Liver (tissue), 9 donors: ENCODE data around the gene TLE4. TPM values are rescaled to one million over a fixed set of nuclear protein-coding genes. Genes with fewer than 3 reads are reported as not detected.

Experiments
- DNase-seq: peaks from one replicate; pipeline ENCODE4 v3.0.0-alpha.2; 2017; ENCODE audit warnings: low spot score
- H3K27ac ChIP-seq, 2 donors: one replicate each; pipeline ENCODE4 v1.7.0; 2013; ENCODE audit warnings: inconsistent platforms in 2 of 2, low read length in 2 of 2, control low read depth in 1 of 2, low read depth in 1 of 2, mild to moderate bottlenecking in 1 of 2
- H3K27me3 ChIP-seq, 4 donors: one replicate each; pipeline versions ENCODE4 v1.6.1 to v1.7.0; 2013; ENCODE audit warnings: low read length in 3 of 4, inconsistent platforms in 1 of 4, mild to moderate bottlenecking in 1 of 4, moderate library complexity in 1 of 4; ENCODE audit not compliant: control insufficient read depth in 4 of 4, insufficient read depth in 4 of 4
- H3K36me3 ChIP-seq, 4 donors: one replicate each; pipeline versions ENCODE4 v1.6.1 to v1.7.0; 2013; ENCODE audit warnings: low read length in 3 of 4, mild to moderate bottlenecking in 3 of 4, low read depth in 1 of 4, moderate library complexity in 1 of 4; ENCODE audit not compliant: control insufficient read depth in 4 of 4, insufficient read depth in 3 of 4
- H3K4me1 ChIP-seq, 4 donors: one replicate each; pipeline versions ENCODE4 v1.6.1 to v1.7.0; 2013; ENCODE audit warnings: low read length in 3 of 4, mild to moderate bottlenecking in 3 of 4, moderate library complexity in 1 of 4; ENCODE audit not compliant: control insufficient read depth in 4 of 4, insufficient read depth in 4 of 4
- H3K4me3 ChIP-seq, 3 donors: one replicate each; pipeline versions ENCODE4 v1.6.1 to v1.7.0; 2013; ENCODE audit warnings: low read length in 3 of 3, control low read depth in 1 of 3, low read depth in 1 of 3, mild to moderate bottlenecking in 1 of 3
- H3K9ac ChIP-seq, 2 donors: one replicate each; pipeline ENCODE4 v1.7.0; 2013; ENCODE audit warnings: low read length in 2 of 2, mild to moderate bottlenecking in 2 of 2, moderate library complexity in 2 of 2, control low read depth in 1 of 2, low read depth in 1 of 2
- H3K9me3 ChIP-seq, 4 donors: one replicate each; pipeline versions ENCODE4 v1.6.1 to v1.7.0; 2013; ENCODE audit warnings: low read length in 3 of 4; ENCODE audit not compliant: control insufficient read depth in 4 of 4
- ATF3 ChIP-seq: IDR thresholded peaks from 2 replicates; pipeline ENCODE4 v1.6.1; 2016; ENCODE audit warnings: antibody characterized with exemption
- CTCF ChIP-seq: fragments of 150-350 bp; IDR thresholded peaks from 2 replicates; pipeline ENCODE4 v1.5.1; 2017; ENCODE audit warnings: improper control_type of control experiment, low read depth, low read length; ENCODE audit not compliant: missing input control
- EGR1 ChIP-seq, 2 donors: IDR thresholded peaks; 2 replicates each; pipeline ENCODE4 v1.6.1; 2016 to 2018; ENCODE audit warnings: antibody characterized with exemption in 2 of 2, low read depth in 2 of 2
- FOXA1 ChIP-seq: IDR thresholded peaks from 2 replicates; pipeline ENCODE4 v1.6.1; 2016; ENCODE audit warnings: antibody characterized with exemption
- JUND ChIP-seq, 2 donors: IDR thresholded peaks; 2 replicates each; pipeline ENCODE4 v1.6.1; 2016; ENCODE audit warnings: antibody characterized with exemption in 2 of 2
- MAX ChIP-seq: IDR thresholded peaks from 2 replicates; pipeline ENCODE4 v1.6.1; 2016; ENCODE audit warnings: antibody characterized with exemption
- NR2F2 ChIP-seq: IDR thresholded peaks from 2 replicates; pipeline ENCODE4 v1.6.1; 2016; ENCODE audit warnings: antibody characterized with exemption
- RAD21 ChIP-seq, 2 donors: IDR thresholded peaks; 2 replicates each; pipeline ENCODE4 v1.6.1; 2016; ENCODE audit warnings: antibody characterized with exemption in 2 of 2, mild to moderate bottlenecking in 2 of 2
- REST ChIP-seq: IDR thresholded peaks from 2 replicates; pipeline ENCODE4 v1.6.1; 2016; ENCODE audit warnings: antibody characterized with exemption, mild to moderate bottlenecking
- RXRA ChIP-seq, 2 donors: IDR thresholded peaks; 2 replicates each; pipeline ENCODE4 v1.6.1; 2017 to 2018; ENCODE audit warnings: antibody characterized with exemption in 2 of 2, mild to moderate bottlenecking in 1 of 2
- SP1 ChIP-seq: IDR thresholded peaks from 2 replicates; pipeline ENCODE4 v1.6.1; 2018; ENCODE audit warnings: antibody characterized with exemption, mild to moderate bottlenecking
- TAF1 ChIP-seq: conservative IDR thresholded peaks from 2 replicates; pipeline ENCODE4 v1.6.1; 2016; ENCODE audit warnings: antibody characterized with exemption, mild to moderate bottlenecking
- YY1 ChIP-seq: IDR thresholded peaks from 2 replicates; pipeline ENCODE4 v1.6.1; 2016; ENCODE audit warnings: antibody characterized with exemption, mild to moderate bottlenecking
- ZBTB33 ChIP-seq: IDR thresholded peaks from 2 replicates; pipeline ENCODE4 v1.6.1; 2016; ENCODE audit warnings: antibody characterized with exemption
- WGBS: extraction: QIAGEN DNeasy Blood & Tissue Kit; methylation state at CpG from one replicate; pipeline ENCODE4 v1.1.7; 2013; 5-methylcytosine and 5-hydroxymethylcytosine counted together
- polyA plus RNA-seq, 2 donors: library from polyadenylated mRNA; stranded (reverse) in 1 of 2; unstranded in 1 of 2; fragments of 200-250 nt in 1 of 2; fragments of >200 nt in 1 of 2; fragmentation: Nextera tagmentation in 1 of 2; extraction: Ambion mirVana in 1 of 2; gene quantifications; one replicate each; pipeline versions ENCODE4 v1.2.1 to v1.2.3, GENCODE V29; 2013 to 2015
- total RNA-seq, 2 donors: library from RNA; depleted of rRNA; stranded (reverse); fragments of >200 nt; gene quantifications; one replicate each; pipeline ENCODE4 v1.2.3, GENCODE V29; 2014
- donor health status: healthy.
- donor health status: healthy.
- donor health status: healthy.
- donor health status: healthy.
- donor health status: healthy.

Gene TLE4
- total and polyA plus RNA-seq, 4 donors = 2.5 to 6.6 (median 4.7) TPM

GRCh38 chr9:79656169-79656568, 84.4 kb downstream of the TLE4 start:
- TF ChIP-seq ZBTB33 (no peak), MAX (no peak), NR2F2 (no peak), RXRA (IDR thresholded peaks at IDR 0.05) (no peak), TAF1 (no peak), CTCF (no peak), REST (no peak), ATF3 (no peak), FOXA1 (no peak), JUND (IDR thresholded peaks at IDR 0.05) (no peak), RAD21 (IDR thresholded peaks at IDR 0.05) (no peak)
- H3K9me3 ChIP-seq = no peaks in the 10 kb centered on the region
- peaks cover 0 to 2% (median 0%) of the 10 kb centered on the region in 4 donors for H3K36me3 ChIP-seq
- no peaks in the 10 kb centered on the region for H3K4me1 ChIP-seq
- H3K4me3 ChIP-seq = no peak overlapping the region
- no peaks in the 10 kb centered on the region for H3K27me3 ChIP-seq
- 97% methylated on average over 5 of the region's 5 CpGs for WGBS
- no peak for DNase-seq
- H3K27ac ChIP-seq = no peak overlapping the region
- no peak overlapping the region for H3K9ac ChIP-seq

GRCh38 chr9:79657891-79658290, 86.1 kb downstream of the TLE4 start:
- DNase-seq = no peak
- H3K4me3 ChIP-seq = no peak overlapping the region
- peaks cover 0 to 1% (median 0%) of the 10 kb centered on the region in 4 donors for H3K4me1 ChIP-seq
- H3K36me3 ChIP-seq = peaks cover 0 to 2% (median 0%) of the 10 kb centered on the region in 4 donors
- no peak overlapping the region for H3K27ac ChIP-seq
- H3K9ac ChIP-seq = no peak overlapping the region
- TF ChIP-seq SP1 (no peak), TAF1 (no peak), FOXA1 (no peak), EGR1 (IDR thresholded peaks at IDR 0.05; ENCODE audit: low read depth in 2 of 2) (no peak), MAX (no peak), YY1 (no peak), ATF3 (no peak), RXRA (IDR thresholded peaks at IDR 0.05) (no peak)
- H3K27me3 ChIP-seq = no peaks in the 10 kb centered on the region
- no peaks in the 10 kb centered on the region for H3K9me3 ChIP-seq
- 98% methylated on average over 2 of the region's 2 CpGs for WGBS
